ENCODE measurements around the gene MCF2L.

MCF2L gene

GRCh38 chr13:113120300-113121182 is 151.5 kb downstream of the MCF2L start:
- TF ChIP-seq, protein P1, sequence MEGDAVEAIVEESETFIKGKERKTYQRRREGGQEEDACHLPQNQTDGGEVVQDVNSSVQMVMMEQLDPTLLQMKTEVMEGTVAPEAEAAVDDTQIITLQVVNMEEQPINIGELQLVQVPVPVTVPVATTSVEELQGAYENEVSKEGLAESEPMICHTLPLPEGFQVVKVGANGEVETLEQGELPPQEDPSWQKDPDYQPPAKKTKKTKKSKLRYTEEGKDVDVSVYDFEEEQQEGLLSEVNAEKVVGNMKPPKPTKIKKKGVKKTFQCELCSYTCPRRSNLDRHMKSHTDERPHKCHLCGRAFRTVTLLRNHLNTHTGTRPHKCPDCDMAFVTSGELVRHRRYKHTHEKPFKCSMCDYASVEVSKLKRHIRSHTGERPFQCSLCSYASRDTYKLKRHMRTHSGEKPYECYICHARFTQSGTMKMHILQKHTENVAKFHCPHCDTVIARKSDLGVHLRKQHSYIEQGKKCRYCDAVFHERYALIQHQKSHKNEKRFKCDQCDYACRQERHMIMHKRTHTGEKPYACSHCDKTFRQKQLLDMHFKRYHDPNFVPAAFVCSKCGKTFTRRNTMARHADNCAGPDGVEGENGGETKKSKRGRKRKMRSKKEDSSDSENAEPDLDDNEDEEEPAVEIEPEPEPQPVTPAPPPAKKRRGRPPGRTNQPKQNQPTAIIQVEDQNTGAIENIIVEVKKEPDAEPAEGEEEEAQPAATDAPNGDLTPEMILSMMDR (IDR thresholded peaks at IDR 0.05), result no peak

DNA sequence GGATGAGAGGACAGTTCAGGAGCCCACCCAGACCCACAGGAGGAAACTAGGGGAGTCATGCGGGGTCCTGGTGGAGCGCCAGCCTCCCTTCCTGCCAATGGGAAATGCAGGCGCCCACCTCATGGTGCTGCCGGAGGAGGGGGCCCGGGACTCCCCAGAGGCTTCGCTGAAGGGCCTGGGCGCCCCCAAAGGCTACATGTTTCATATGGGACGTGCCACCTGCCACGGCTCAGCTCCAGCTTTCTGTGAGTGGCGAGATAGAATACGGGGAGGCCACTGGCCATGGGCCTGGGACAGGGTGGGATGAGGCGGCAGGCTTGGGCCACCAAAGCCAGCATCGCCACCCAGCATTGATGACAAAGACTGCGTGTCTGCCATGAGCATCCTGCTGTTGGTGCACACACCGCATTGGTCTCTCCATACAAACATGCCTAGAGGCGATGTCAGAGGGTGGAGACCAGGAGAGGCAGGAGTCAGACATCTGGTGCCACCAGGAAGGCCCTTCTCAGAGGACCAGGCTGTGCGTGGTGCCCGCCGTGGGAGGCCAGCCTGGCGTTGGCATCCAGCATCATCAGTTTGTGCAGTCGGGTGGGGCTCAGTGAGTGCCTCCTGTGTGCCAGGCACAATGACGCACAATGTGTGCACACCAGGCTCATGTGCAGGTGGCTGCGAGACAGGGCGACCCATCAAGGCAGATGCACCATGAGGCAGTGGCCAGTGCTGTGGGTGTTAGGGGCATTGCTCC is 152.3 kb downstream of the MCF2L start:
- TF ChIP-seq, protein P1 (IDR thresholded peaks at IDR 0.05), result no peak

DNA sequence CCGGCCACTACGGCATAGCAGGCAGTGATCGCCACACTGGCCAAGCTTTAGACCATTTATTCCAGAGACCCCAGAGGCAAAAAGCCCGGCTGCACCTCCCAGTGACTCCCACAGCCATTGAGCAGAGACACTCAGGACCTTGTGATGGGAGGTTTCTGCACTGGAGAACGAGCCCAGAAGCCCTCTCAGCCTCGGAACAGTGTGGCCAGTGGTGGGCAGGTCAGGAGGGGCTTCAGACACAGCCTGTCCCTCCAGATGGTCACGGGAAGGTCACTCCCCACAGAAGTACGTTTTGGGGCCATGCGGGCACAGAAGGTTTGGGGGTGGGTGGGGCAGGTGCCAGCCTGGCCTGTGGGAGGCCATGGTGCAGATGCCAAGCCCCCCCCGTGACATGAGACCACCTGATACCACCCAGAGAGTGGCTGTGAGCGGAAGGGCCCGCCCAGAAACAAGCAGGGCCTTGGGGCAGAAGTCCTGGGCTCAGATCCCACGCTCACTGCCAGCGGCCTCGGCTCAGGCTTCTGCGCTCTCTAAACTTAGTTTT is 153.0 kb downstream of the MCF2L start:
- TF ChIP-seq, protein P1 (IDR thresholded peaks at IDR 0.05), result no peak

DNA sequence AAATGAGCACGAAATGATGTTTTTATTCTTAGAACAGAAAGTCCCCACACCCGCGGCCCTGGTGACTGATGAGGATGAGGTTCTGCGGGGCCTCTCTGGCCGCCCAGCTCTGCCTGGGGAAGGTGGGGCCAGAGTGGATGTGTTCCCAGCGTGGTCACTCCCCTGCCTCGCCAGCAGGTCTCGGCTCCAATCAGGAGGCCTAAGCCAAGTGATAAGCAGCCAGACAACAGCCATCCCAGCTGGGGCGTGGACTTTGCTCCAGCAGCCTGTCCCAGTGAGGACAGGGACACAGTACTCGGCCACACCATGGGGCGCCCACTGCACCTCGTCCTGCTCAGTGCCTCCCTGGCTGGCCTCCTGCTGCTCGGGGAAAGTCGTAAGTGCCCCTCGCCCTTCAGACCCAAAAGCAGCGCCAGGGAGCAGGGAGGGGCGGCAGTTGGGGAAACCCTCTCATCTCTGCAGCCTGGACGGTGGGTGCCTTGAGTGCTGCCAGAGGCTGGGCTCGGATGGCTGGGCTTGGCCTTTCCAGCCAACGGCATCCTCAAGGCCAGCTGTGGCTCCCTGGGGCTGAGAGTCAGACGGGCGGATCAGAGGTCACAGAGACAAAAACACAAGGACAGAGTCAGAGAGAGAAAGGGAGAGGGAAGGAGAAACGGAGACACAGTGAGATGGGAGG is 153.7 kb downstream of the MCF2L start, which contains the start of gene F10:
Gene F10, plus strand, starts transcription at position 250 of the 676 bp plus-strand sequence. Its CDS starts 57 bp downstream, at position 307.
- TF ChIP-seq, protein P1 (IDR thresholded peaks at IDR 0.05), result no peak

- TF ChIP-seq, protein P1 (IDR thresholded peaks at IDR 0.05), result peak; percentile 14; the same call in 1 of the 2 replicates
Observed at GRCh38 chr13:113123226-113124201, 154.5 kb downstream of the MCF2L start.

DNA sequence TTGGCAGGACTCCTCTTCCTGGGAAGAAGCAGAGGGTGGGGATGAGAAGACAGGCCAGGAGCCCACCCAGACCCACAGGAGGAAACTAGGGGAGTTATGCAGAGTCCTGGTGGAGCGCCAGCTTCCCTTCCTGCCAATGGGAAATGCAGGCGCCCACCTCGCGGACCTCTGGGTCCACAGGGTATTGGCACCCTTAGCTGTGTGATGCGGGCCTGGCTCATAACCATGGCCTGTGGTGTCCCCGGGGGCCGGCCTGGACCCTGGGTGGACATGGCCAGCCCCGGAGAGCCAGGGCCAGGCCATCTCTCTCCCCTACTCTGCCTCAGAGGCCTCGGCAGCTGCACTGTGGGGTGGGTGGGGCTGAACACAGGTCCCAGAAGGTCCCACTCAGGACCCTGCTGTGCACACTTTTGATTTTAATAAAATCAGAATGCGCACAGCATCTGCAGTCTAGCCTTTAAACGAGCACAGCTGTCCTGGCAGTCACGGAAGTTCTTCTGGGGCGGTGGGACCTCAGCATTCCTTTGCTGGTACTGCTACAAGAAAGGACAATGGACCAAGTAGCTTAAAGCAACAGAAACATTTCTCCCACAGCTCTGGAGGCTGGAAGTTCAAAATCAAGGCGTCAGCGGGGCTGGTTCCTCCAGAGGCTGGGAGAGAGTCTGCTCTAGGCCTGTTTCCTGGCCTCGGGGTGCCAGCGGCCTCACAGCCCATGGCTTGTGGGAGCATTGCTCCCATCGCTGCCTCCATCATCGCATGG is 155.4 kb downstream of the MCF2L start:
- TF ChIP-seq, protein P1 (IDR thresholded peaks at IDR 0.05), result no peak

Data from LNCAP (cell line).